BLaER1 (cell line): ENCODE data around the gene SLC25A47.

Experiments
- H3K27ac ChIP-seq: shearing (Covaris generic); formaldehyde crosslinking; 2 replicates; pipeline ENCODE4 v1.8.1; 2022
- H3K27me3 ChIP-seq: shearing (Covaris generic); formaldehyde crosslinking; 2 replicates; pipeline ENCODE4 v1.8.1; 2022
- H3K36me3 ChIP-seq: shearing (Covaris generic); formaldehyde crosslinking; 2 replicates; pipeline ENCODE4 v1.8.1; 2022
- H3K4me1 ChIP-seq: shearing (Covaris generic); formaldehyde crosslinking; 2 replicates; pipeline ENCODE4 v1.8.1; 2022
- H3K4me2 ChIP-seq: shearing (Covaris generic); formaldehyde crosslinking; 2 replicates; pipeline ENCODE4 v1.8.1; 2022
- H3K4me3 ChIP-seq: shearing (Covaris generic); formaldehyde crosslinking; 2 replicates; pipeline ENCODE4 v1.8.1; 2022
- H3K9ac ChIP-seq: shearing (Covaris generic); formaldehyde crosslinking; 2 replicates; pipeline ENCODE4 v1.8.1; 2022
- H3K9me3 ChIP-seq: shearing (Covaris generic); formaldehyde crosslinking; 2 replicates; pipeline ENCODE4 v1.8.1; 2022
- H4K20me1 ChIP-seq: shearing (Covaris generic); formaldehyde crosslinking; 2 replicates; pipeline ENCODE4 v1.8.1; 2022
- Cebpa-rat ChIP-seq: shearing (Covaris generic); IDR thresholded peaks from 2 replicates; pipeline ENCODE4 v1.8.1; 2022

Gene SLC25A47

GRCh38 chr14:100325231-100325632 lies 2.1 kb downstream of the SLC25A47 start:
- no peaks in the 10 kb centered on the region for H3K27me3 ChIP-seq

DNA sequence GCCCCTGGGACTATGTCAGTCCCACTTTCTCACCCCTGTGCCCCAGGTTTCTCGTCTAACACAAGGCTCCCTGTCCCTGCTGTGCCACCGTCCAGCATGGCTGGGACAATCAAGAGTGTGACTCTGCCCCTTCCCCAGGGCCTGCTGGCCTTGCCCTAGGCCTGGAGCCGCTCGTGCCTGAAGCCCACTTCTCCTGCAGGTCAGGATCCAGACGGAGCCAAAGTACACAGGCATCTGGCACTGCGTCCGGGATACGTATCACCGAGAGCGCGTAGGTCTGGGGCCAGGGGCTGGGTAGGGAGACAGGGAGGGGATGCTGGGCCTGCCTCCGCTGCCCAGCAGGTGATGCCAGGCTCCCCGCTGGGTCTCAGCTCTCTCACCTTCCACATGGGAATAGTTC lies 2.8 kb downstream of the SLC25A47 start:
- no peak for TF ChIP-seq Cebpa-rat
- Histone ChIP-seq H3K36me3 (no peaks in the 10 kb centered on the region), H3K27me3 (no peaks in the 10 kb centered on the region), H3K9me3 (no peaks in the 10 kb centered on the region), H3K4me3 (no peak overlapping the region), H3K4me2 (no peak overlapping the region), H4K20me1 (no peaks in the 10 kb centered on the region), H3K27ac (no peak overlapping the region), H3K9ac (no peak overlapping the region), H3K4me1 (peaks cover 26% of the 10 kb centered on the region)

More at GRCh38 chr14:100325231-100325632, 2.1 kb downstream of the SLC25A47 start:
- no peak overlapping the region for H3K4me3 ChIP-seq
- no peak overlapping the region for H3K4me2 ChIP-seq
- no peak overlapping the region for H3K27ac ChIP-seq
- no peaks in the 10 kb centered on the region for H3K36me3 ChIP-seq
- H3K9me3 ChIP-seq = no peaks in the 10 kb centered on the region
- no peak for TF ChIP-seq Cebpa-rat
- peaks cover 18% of the 10 kb centered on the region for H3K4me1 ChIP-seq
- no peaks in the 10 kb centered on the region for H4K20me1 ChIP-seq
- H3K9ac ChIP-seq = no peak overlapping the region

DNA sequence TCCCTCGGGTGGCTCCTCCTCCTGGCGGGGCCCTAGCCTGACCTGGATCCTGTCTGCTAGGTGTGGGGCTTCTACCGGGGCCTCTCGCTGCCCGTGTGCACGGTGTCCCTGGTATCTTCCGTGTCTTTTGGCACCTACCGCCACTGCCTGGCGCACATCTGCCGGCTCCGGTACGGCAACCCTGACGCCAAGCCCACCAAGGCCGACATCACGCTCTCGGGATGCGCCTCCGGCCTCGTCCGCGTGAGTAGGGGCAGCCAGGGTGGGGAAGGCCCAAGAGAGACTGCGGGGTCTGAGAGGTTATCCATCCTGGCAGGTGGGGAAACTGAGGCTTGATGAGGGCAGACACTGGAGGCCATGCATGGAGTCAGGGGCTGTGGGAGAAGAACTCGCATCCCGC lies 4.0 kb downstream of the SLC25A47 start:
- no peak overlapping the region for H3K4me3 ChIP-seq
- H3K4me2 ChIP-seq = no peak overlapping the region
- H3K27me3 ChIP-seq = no peaks in the 10 kb centered on the region
- no peaks in the 10 kb centered on the region for H4K20me1 ChIP-seq
- no peak for TF ChIP-seq Cebpa-rat
- H3K4me1 ChIP-seq = peaks cover 30% of the 10 kb centered on the region
- H3K27ac ChIP-seq = no peak overlapping the region
- H3K36me3 ChIP-seq = no peaks in the 10 kb centered on the region
- H3K9me3 ChIP-seq = no peaks in the 10 kb centered on the region
- no peak overlapping the region for H3K9ac ChIP-seq

- Histone ChIP-seq H3K9me3 (no peaks in the 10 kb centered on the region), H3K4me3 (no peak overlapping the region), H3K36me3 (no peaks in the 10 kb centered on the region), H3K27me3 (no peaks in the 10 kb centered on the region), H3K27ac (no peak overlapping the region), H3K4me1 (peaks cover 34% of the 10 kb centered on the region), H4K20me1 (no peaks in the 10 kb centered on the region), H3K4me2 (no peak overlapping the region), H3K9ac (no peak overlapping the region)
- no peak for TF ChIP-seq Cebpa-rat
Measured at GRCh38 chr14:100328495-100329163, 5.5 kb downstream of the SLC25A47 start.

GRCh38 chr14:100329233-100330006 lies 6.3 kb downstream of the SLC25A47 start:
- Histone ChIP-seq H3K27ac (no peak overlapping the region), H4K20me1 (no peaks in the 10 kb centered on the region), H3K9ac (no peak overlapping the region), H3K36me3 (no peaks in the 10 kb centered on the region), H3K9me3 (no peaks in the 10 kb centered on the region), H3K27me3 (no peaks in the 10 kb centered on the region), H3K4me1 (peaks cover 34% of the 10 kb centered on the region), H3K4me2 (no peak overlapping the region), H3K4me3 (no peak overlapping the region)
- TF ChIP-seq Cebpa-rat = no peak

DNA sequence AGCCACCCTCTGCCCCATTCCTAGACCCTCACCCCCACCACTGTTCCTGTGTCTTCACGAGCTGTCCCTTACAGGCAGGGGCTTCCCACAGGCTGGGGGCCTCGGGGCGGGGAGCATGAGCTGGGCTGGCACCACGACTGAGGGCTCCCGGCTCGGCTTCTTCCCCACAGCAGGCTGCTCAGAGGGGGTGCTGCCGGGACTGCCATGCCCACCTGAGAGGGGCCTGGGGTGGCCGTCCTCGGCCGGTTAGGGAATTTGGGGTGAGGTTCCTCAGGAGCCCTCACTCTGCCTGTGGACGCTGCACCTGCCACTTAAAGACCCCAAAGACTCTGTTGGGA lies 6.8 kb downstream of the SLC25A47 start:
- Histone ChIP-seq H3K4me1 (peaks cover 34% of the 10 kb centered on the region), H4K20me1 (no peaks in the 10 kb centered on the region), H3K36me3 (no peaks in the 10 kb centered on the region), H3K9me3 (no peaks in the 10 kb centered on the region), H3K27ac (no peak overlapping the region), H3K4me3 (no peak overlapping the region), H3K27me3 (no peaks in the 10 kb centered on the region), H3K4me2 (no peak overlapping the region), H3K9ac (no peak overlapping the region)
- TF ChIP-seq Cebpa-rat = no peak

DNA sequence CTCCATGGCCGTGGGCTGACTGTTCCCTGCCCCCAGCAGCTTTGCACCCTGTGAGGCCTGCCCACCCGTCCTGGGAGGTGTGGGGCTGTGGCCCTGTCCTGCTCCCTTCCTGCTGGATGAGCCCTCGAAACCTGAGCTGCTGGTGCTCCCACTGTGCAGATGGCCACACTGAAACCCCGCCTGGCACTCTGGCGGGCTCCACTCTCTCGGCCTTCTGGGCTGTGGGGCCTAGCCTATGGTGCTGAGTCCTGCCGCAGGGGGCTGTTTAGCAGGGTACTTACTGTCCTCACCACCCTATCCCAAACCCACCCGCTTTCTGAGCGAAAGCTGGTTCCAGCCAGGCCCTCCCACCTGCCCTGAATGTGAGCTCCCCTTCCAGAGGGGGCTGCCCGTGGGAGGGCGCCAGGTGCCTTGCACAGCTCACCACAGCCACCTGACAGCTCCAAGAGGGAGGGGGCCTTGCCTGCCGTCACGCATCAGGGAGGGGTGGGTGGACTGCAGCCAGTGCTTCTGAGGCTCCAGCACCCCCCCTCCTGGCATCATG lies 7.3 kb downstream of the SLC25A47 start:
- peak overlapping the region; percentile 59 for H3K4me2 ChIP-seq
- no peaks in the 10 kb centered on the region for H4K20me1 ChIP-seq
- no peak for TF ChIP-seq Cebpa-rat
- no peaks in the 10 kb centered on the region for H3K9me3 ChIP-seq
- H3K4me3 ChIP-seq = no peak overlapping the region
- no peaks in the 10 kb centered on the region for H3K36me3 ChIP-seq
- no peak overlapping the region for H3K9ac ChIP-seq
- H3K4me1 ChIP-seq = peaks cover 34% of the 10 kb centered on the region
- no peaks in the 10 kb centered on the region for H3K27me3 ChIP-seq
- H3K27ac ChIP-seq = 0 out of 2 replicates have a peak overlapping the region, but pooled peaks have one; percentile 38

- Histone ChIP-seq H3K27ac (peak overlapping the region; percentile 66), H3K4me2 (peak overlapping the region; percentile 66), H3K4me1 (peaks cover 41% of the 10 kb centered on the region), H3K9ac (peak overlapping the region; percentile 19; the same call in 1 of the 2 replicates), H4K20me1 (no peaks in the 10 kb centered on the region), H3K9me3 (no peaks in the 10 kb centered on the region), H3K4me3 (no peak overlapping the region), H3K36me3 (0 out of 2 replicates have a peak, but pooled peaks cover 3% of the 10 kb centered on the region), H3K27me3 (no peaks in the 10 kb centered on the region)
- TF ChIP-seq Cebpa-rat = no peak
Measured at GRCh38 chr14:100332071-100332639, 9.0 kb downstream of the SLC25A47 start.

DNA sequence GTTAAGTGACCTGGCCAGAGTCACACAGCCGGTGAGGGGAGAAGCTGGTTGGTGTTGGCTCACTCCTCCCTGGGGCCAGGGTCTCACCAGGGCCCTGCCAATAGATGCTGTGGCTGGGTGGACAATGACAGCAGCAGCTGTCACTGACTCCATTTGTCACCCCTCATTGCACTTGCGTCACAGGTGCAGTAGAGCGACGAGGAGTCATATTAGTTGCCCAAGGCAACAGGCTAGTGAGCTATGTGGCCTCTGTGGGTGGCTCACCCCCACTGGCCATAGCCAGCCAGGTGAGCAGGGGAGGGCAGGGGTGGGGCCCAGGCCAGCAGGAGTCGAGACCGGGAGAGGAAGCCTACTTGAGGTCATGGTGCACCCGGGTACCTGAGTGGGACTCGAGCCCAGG lies 9.7 kb downstream of the SLC25A47 start:
- Histone ChIP-seq H3K4me3 (no peak overlapping the region), H3K9me3 (no peaks in the 10 kb centered on the region), H3K4me1 (peaks cover 41% of the 10 kb centered on the region), H4K20me1 (no peaks in the 10 kb centered on the region), H3K9ac (no peak overlapping the region; the same call in 1 of the 2 replicates), H3K27ac (peak overlapping the region; percentile 66; the same call in 1 of the 2 replicates), H3K4me2 (peak overlapping the region; percentile 66), H3K27me3 (no peaks in the 10 kb centered on the region), H3K36me3 (0 out of 2 replicates have a peak, but pooled peaks cover 8% of the 10 kb centered on the region)
- TF ChIP-seq Cebpa-rat = no peak
